GM19238 (cell line): ENCODE measurements around the gene SP1.
A peak's percentile ranks its signal among the peaks of the same experiment; 100 is the strongest.
"Not testable (repeated sequence)": the region's sequence is repeated elsewhere in the genome, so short reads cannot be mapped to it uniquely, and the experiment has no call there.

Source experiments
- DNase-seq: peaks from one replicate; pipeline ENCODE4 v3.0.0; 2011; ENCODE audit warnings: low spot score; ENCODE audit not compliant: insufficient read length

SP1 gene

GRCh38 chr12:53358836-53359419 is 21.0 kb upstream of the SP1 start:
- DNase-seq = no peak

DNA sequence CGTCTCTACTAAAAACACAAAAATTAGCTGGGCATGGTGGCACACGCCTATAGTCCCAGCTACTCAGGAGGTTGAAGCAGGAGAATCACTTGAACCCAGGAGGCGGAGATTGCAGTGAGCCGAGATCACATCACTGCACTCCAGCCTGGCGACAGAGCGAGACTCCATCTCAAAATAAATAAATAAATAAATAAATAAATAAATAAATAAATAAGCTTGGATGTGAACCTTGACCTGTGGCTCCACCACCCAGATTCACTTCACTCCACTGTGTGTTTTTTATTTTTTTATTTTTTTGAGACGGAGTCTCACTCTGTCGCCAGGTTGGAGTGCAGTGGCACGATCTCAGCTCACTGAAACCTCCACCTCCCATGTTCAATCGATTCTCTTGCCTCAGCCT is 18.3 kb upstream of the SP1 start:
- not testable (repeated sequence) for DNase-seq

DNA sequence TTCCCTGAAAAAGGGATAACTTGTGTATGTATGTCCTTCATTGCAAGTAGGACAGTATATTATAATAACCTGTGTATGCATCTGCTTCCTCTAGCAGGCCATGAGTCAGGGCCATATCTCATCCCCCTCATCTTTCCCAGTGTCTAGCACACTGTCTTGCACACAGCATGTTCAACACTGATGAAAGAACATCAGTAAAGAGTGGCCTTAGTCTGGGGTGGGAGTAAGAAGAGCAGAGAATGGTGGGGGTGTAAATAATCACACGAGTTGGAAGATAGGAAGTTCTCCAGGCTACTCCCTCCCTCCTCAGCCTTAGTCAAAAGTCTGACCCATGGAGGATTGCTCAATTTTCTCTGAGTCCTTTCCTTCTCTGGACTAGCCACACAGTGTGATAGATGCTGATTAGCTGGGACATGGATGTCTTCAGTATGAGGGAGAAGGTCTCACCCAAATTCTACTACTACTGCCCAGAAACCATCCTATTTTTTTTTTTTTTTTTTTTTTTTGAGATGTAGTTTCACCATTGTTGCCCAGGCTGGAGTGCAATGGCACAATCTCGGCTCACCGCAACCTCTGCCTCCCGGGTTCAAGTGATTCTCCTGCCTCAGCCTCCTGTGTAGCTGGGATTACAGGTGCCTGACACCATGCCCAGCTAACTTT is 14.6 kb upstream of the SP1 start:
- no peak for DNase-seq

- DNase-seq = not testable (repeated sequence)
Measured at GRCh38 chr12:53373554-53374133, 6.3 kb upstream of the SP1 start.

GRCh38 chr12:53374277-53374676 is 5.7 kb upstream of the SP1 start:
- DNase-seq = not testable (repeated sequence)

GRCh38 chr12:53376747-53377146 is 3.2 kb upstream of the SP1 start:
- no peak for DNase-seq

GRCh38 chr12:53378222-53378621 is 1.8 kb upstream of the SP1 start:
- DNase-seq = no peak

GRCh38 chr12:53378724-53379388 is 1.1 kb upstream of the SP1 start:
- DNase-seq = no peak

GRCh38 chr12:53379389-53380103 is 430 bp upstream of the SP1 start:
- peak; percentile 80 for DNase-seq

- DNase-seq = no peak
Measured at GRCh38 chr12:53380794-53381730, 1.1 kb downstream of the SP1 start.

DNA sequence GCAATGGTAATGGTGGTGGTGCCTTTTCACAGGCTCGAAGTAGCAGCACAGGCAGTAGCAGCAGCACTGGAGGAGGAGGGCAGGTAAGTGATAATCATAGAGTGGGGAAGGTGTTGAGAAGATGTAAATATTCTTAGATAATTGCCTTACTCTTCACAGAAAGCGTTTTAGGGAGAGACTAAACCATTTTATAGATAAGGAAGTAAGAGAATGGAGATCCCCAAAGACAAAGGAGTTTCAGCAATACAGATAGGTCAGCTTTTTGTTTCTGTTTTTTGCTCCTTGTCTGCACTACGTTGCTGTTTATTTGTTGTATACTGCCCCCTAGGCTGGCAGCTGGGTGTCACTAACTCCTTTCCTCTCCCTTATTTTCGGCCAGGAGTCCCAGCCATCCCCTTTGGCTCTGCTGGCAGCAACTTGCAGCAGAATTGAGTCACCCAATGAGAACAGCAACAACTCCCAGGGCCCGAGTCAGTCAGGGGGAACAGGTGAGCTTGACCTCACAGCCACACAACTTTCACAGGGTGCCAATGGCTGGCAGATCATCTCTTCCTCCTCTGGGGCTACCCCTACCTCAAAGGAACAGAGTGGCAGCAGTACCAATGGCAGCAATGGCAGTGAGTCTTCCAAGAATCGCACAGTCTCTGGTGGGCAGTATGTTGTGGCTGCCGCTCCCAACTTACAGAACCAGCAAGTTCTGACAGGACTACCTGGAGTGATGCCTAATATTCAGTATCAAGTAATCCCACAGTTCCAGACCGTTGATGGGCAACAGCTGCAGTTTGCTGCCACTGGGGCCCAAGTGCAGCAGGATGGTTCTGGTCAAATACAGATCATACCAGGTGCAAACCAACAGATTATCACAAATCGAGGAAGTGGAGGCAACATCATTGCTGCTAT is 2.0 kb downstream of the SP1 start:
- DNase-seq = no peak

GRCh38 chr12:53383258-53383657 is 3.3 kb downstream of the SP1 start:
- no peak for DNase-seq

DNA sequence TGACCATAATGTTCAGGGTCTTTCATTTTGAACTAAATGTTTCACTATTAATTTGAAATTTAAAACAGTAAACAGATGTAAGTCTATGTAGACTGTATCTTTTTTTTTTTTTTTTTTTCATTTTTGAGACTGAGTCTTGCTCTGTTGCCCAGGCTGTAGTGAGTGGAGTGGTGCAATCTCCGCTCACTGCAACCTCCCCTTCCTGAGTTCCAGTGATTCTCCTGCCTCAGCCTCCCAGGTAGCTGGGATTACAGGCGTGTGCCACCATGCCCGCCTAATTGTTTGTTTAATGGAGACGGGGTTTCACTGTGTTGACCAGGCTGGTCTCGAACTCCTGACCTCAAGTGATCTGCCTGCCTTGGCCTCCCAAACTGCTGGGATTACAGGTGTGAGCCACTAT is 6.4 kb downstream of the SP1 start:
- DNase-seq = not testable (repeated sequence)

GRCh38 chr12:53388932-53389331 is 9.0 kb downstream of the SP1 start:
- DNase-seq = no peak

DNA sequence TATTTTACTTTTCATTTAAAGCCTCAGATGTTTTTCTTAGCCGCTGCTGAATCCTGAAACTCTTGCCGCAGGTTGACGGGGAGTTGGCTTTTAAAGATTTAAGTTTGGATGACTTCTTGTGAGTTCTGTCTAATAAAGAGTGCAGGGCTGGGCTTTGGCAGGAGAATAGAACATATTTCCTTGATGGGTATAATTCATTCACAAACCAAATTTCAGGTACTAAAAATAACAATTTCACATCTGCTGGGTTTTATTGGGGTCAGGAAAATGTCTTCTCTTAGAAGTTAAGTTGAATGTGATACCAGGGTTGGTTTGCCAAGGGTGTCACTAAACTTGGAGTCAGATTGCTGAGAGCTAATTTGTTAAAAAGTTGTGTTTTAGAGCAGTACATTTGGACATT is 9.7 kb downstream of the SP1 start:
- DNase-seq = no peak

DNA sequence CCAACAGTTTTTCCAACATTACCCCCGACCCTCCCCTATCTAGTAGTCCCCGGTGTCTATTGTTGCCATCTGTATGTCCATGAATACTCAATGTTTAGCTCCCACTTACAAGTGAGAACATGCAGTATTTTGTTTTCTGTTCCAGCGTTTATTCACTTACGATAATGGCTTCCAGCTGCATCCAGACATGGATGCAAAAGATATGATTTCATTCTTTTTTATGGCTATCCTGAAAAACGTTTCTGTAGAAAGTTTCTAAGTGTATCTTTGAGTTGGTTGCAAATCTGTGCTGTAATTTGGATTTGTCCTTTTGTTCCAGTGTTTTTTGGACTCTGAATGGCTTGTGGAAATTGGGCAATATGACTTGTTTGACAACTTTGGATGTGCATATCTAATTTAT is 11.7 kb downstream of the SP1 start:
- no peak for DNase-seq

- DNase-seq = no peak
Measured at GRCh38 chr12:53399896-53400295, 19.9 kb downstream of the SP1 start.

- not testable (repeated sequence) for DNase-seq
Measured at GRCh38 chr12:53402351-53402750, 22.4 kb downstream of the SP1 start.

DNA sequence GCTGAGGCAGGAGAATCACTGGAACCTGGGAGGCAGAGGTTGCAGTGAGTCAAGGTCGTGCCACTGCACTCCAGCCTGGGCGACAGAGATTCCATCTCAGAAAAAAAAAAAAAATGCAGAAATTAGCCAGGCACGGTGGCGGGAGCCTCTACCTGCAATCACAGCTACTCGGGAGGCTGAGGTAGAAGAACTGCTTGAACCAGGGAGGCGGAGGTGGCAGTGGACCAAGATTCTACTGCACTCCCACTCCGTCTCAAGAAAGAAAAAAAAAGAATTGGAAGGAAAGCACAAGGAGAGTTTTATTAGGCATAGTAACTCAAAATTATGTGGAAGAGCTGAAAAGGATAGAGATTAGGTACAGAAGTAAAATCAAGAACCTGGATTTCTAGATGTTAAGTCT is 22.9 kb downstream of the SP1 start:
- no peak for DNase-seq

- no peak for DNase-seq
Measured at GRCh38 chr12:53410951-53411350, 31.0 kb downstream of the SP1 start.
